Measurements from ENCODE around the gene TMEM158.

The TMEM158 gene

GRCh38 chr3:45226206-45226915, at the start of gene TMEM158:
TMEM158 (minus strand) TSS chr3:45226287; CDS start chr3:45226027, 260 bp downstream.
- peak; percentile 16 to 45 for DNase-seq (ENCODE audit: low read depth in 2 of 2, low spot score in 1 of 2)

- no peak for DNase-seq (ENCODE audit: low read depth in 2 of 2, low spot score in 1 of 2)
These were observed 49.1 kb upstream of the TMEM158 start for GRCh38 chr3:45275006-45275704.

- DNase-seq (ENCODE audit: low read depth in 2 of 2, low spot score in 1 of 2), result no peak
These were observed 47.8 kb upstream of the TMEM158 start for GRCh38 chr3:45273681-45274515.

GRCh38 chr3:45272828-45273470, 46.9 kb upstream of the TMEM158 start:
- no peak for DNase-seq (ENCODE audit: low read depth in 2 of 2, low spot score in 1 of 2)

- DNase-seq (ENCODE audit: low read depth in 2 of 2, low spot score in 1 of 2), result no peak
These were observed 46.1 kb upstream of the TMEM158 start for GRCh38 chr3:45272032-45272810.

- DNase-seq (ENCODE audit: low read depth in 2 of 2, low spot score in 1 of 2), result no peak
These were observed 43.9 kb upstream of the TMEM158 start for GRCh38 chr3:45269952-45270351.

- DNase-seq (ENCODE audit: low read depth in 2 of 2, low spot score in 1 of 2), result no peak
These were observed 41.0 kb upstream of the TMEM158 start for GRCh38 chr3:45267097-45267496.

GRCh38 chr3:45261333-45262110, 35.4 kb upstream of the TMEM158 start:
- no peak for DNase-seq (ENCODE audit: low read depth in 2 of 2, low spot score in 1 of 2)

GRCh38 chr3:45259133-45259532, 33.0 kb upstream of the TMEM158 start:
- DNase-seq (ENCODE audit: low read depth in 2 of 2, low spot score in 1 of 2), result no peak

- DNase-seq (ENCODE audit: low read depth in 2 of 2, low spot score in 1 of 2), result no peak
These were observed 32.2 kb upstream of the TMEM158 start for GRCh38 chr3:45258317-45258716.

- DNase-seq (ENCODE audit: low read depth in 2 of 2, low spot score in 1 of 2), result no peak
These were observed 27.2 kb upstream of the TMEM158 start for GRCh38 chr3:45253316-45253715.

GRCh38 chr3:45252826-45253225, 26.7 kb upstream of the TMEM158 start:
- no peak for DNase-seq (ENCODE audit: low read depth in 2 of 2, low spot score in 1 of 2)

- DNase-seq (ENCODE audit: low read depth in 2 of 2, low spot score in 1 of 2), result no peak
These were observed 23.3 kb upstream of the TMEM158 start for GRCh38 chr3:45249391-45249790.

- no peak for DNase-seq (ENCODE audit: low read depth in 2 of 2, low spot score in 1 of 2)
These were observed 20.2 kb upstream of the TMEM158 start for GRCh38 chr3:45246241-45246640.

- DNase-seq (ENCODE audit: low read depth in 2 of 2, low spot score in 1 of 2), result no peak
These were observed 18.3 kb upstream of the TMEM158 start for GRCh38 chr3:45244356-45244755.

GRCh38 chr3:45241206-45241605, 15.1 kb upstream of the TMEM158 start:
- DNase-seq (ENCODE audit: low read depth in 2 of 2, low spot score in 1 of 2), result no peak

- DNase-seq (ENCODE audit: low read depth in 2 of 2, low spot score in 1 of 2), result no peak
These were observed 14.2 kb upstream of the TMEM158 start for GRCh38 chr3:45240292-45240691.

- no peak for DNase-seq (ENCODE audit: low read depth in 2 of 2, low spot score in 1 of 2)
These were observed 13.2 kb upstream of the TMEM158 start for GRCh38 chr3:45239254-45239653.

GRCh38 chr3:45236964-45237363, 10.9 kb upstream of the TMEM158 start:
- DNase-seq (ENCODE audit: low read depth in 2 of 2, low spot score in 1 of 2), result no peak

GRCh38 chr3:45235409-45235808, 9.3 kb upstream of the TMEM158 start:
- no peak for DNase-seq (ENCODE audit: low read depth in 2 of 2, low spot score in 1 of 2)

Measured in stimulated activated CD8-positive, alpha-beta memory T cell treated with anti-CD3 and anti-CD28 coated beads, Interleukin-4, amount 100 ng/mL, for 1 hour (primary cell).